ENCODE results near the gene SUGCT. TPM values are rescaled to one million over a fixed set of nuclear protein-coding genes. Genes with fewer than 3 reads are reported as not detected.

SUGCT gene
- polyA plus RNA-seq, 1 of the 3 experiments (the other 2 are of a cell fraction) = 53.7 TPM

GRCh38 chr7:40516376-40516775 is 381.6 kb downstream of the SUGCT start:
- Histone ChIP-seq H2AFZ (ENCODE audit: low read depth) (no peak overlapping the region), H3K9me3 (no peaks in the 10 kb centered on the region), H3K27ac (ENCODE audit: low read depth in 2 of 2, low read length in 1 of 2) (peak overlapping the region; percentile 91 to 93; a peak in 3 of 4 replicates), H3K4me2 (no peak overlapping the region), H4K20me1 (ENCODE audit: insufficient read depth) (no peaks in the 10 kb centered on the region), H3F3A (replicated peaks; ENCODE audit: insufficient read depth) (peaks cover 70% of the 10 kb centered on the region), H3K36me3 (replicated peaks in 1 of 2; ENCODE audit: control insufficient read depth in 1 of 2, insufficient read depth in 2 of 2, low read length in 1 of 2) (peaks cover 14 to 78% of the 10 kb centered on the region in 2 experiments), H3K9ac (no peak overlapping the region), H3K27me3 (ENCODE audit: insufficient read depth) (no peaks in the 10 kb centered on the region), H3K9me2 (no peaks in the 10 kb centered on the region), H3K4me1 (ENCODE audit: control insufficient read depth in 1 of 2, insufficient read depth in 2 of 2, low read depth in 1 of 2, low read length in 1 of 2) (no peaks in the 10 kb centered on the region; a peak in 2 of 4 replicates), H3K79me2 (ENCODE audit: insufficient read depth) (peaks cover 65% of the 10 kb centered on the region), H3K4me3 (ENCODE audit: low read depth in 2 of 2, low read length in 1 of 2) (no peak overlapping the region)
- TF ChIP-seq EP300 (IDR thresholded peaks at IDR 0.05; ENCODE audit: borderline replicate concordance in 1 of 2, low read depth in 1 of 2, low read length in 1 of 2) = peak in 1 of 2 experiments; percentile 59; a peak in 2 of 4 replicates
- TF ChIP-seq CTCF (IDR thresholded peaks at IDR 0.05) = no peak
- no peak for TF ChIP-seq NRF1 (IDR thresholded peaks at IDR 0.05; ENCODE audit: low read depth, low read length)
- no peak for TF ChIP-seq CHD2 (IDR thresholded peaks at IDR 0.05; ENCODE audit: low read length, partially characterized antibody)
- TF ChIP-seq RCOR1 (IDR thresholded peaks at IDR 0.05; ENCODE audit: low read length) = no peak
- TF ChIP-seq NFIC (IDR thresholded peaks at IDR 0.05; ENCODE audit: borderline replicate concordance) = peak; percentile 78
- TF ChIP-seq POLR2AphosphoS5 (IDR thresholded peaks at IDR 0.05; ENCODE audit: low read depth, low read length) = no peak
- no peak for TF ChIP-seq YY1 (IDR thresholded peaks at IDR 0.05; ENCODE audit: low read depth)
- no peak for TF ChIP-seq PBX3 (IDR thresholded peaks at IDR 0.05)
- no peak for TF ChIP-seq USF1 (IDR thresholded peaks at IDR 0.05; ENCODE audit: borderline replicate concordance, low read depth)
- no peak for TF ChIP-seq SMC3 (IDR thresholded peaks at IDR 0.05; ENCODE audit: low read depth, low read length)
- TF ChIP-seq FOXM1 (IDR thresholded peaks at IDR 0.05; ENCODE audit: low read depth) = no peak
- ChIA-PET POLR2A (no interaction called here), CTCF (no interaction called here)
- no peak for DNase-seq
- WGBS (ENCODE audit: low lambda C conversion rate) = 14% methylated on average over 1 of the region's 1 CpG

- WGBS (ENCODE audit: low lambda C conversion rate) = 39% methylated on average over 3 of the region's 3 CpGs
- peak overlapping the region; percentile 91 to 93; a peak in 3 of 4 replicates for H3K27ac ChIP-seq (ENCODE audit: low read depth in 2 of 2, low read length in 1 of 2)
- no peak overlapping the region for H3K4me3 ChIP-seq (ENCODE audit: low read depth in 2 of 2, low read length in 1 of 2)
- H3K36me3 ChIP-seq (replicated peaks in 1 of 2; ENCODE audit: control insufficient read depth in 1 of 2, insufficient read depth in 2 of 2, low read length in 1 of 2) = peaks cover 28 to 81% of the 10 kb centered on the region in 2 experiments
- peaks cover 0 to 1% of the 10 kb centered on the region in 2 experiments; a peak in 2 of 4 replicates for H3K4me1 ChIP-seq (ENCODE audit: control insufficient read depth in 1 of 2, insufficient read depth in 2 of 2, low read depth in 1 of 2, low read length in 1 of 2)
- DNase-seq = no peak
- ChIA-PET POLR2A (no interaction called here), CTCF (interaction anchor here (1.0 to 1.9 kb wide), 3 partner anchors 12 to 30 kb away, joined by 3 to 5 read pairs (median 4); no protein-coding TSS in a partner anchor)
- no peaks in the 10 kb centered on the region for H3K9me2 ChIP-seq
- no peak overlapping the region for H2AFZ ChIP-seq (ENCODE audit: low read depth)
- H3K9ac ChIP-seq = peak overlapping the region; percentile 19; the same call in 1 of the 2 replicates
- H4K20me1 ChIP-seq (ENCODE audit: insufficient read depth) = no peaks in the 10 kb centered on the region
- peaks cover 62% of the 10 kb centered on the region for H3F3A ChIP-seq (replicated peaks; ENCODE audit: insufficient read depth)
- no peaks in the 10 kb centered on the region for H3K9me3 ChIP-seq
- no peak overlapping the region for H3K4me2 ChIP-seq
- peaks cover 75% of the 10 kb centered on the region for H3K79me2 ChIP-seq (ENCODE audit: insufficient read depth)
- H3K27me3 ChIP-seq (ENCODE audit: insufficient read depth) = no peaks in the 10 kb centered on the region
- TF ChIP-seq RAD21 (IDR thresholded peaks at IDR 0.05; ENCODE audit: low read length) (no peak), MXI1 (IDR thresholded peaks at IDR 0.05; ENCODE audit: low read depth, low read length) (no peak), RCOR1 (IDR thresholded peaks at IDR 0.05; ENCODE audit: low read length) (no peak), FOSL2 (IDR thresholded peaks at IDR 0.05; ENCODE audit: borderline replicate concordance, low read depth) (peak; percentile 93), REST (IDR thresholded peaks at IDR 0.05; ENCODE audit: low read depth, low read length) (no peak), SIN3A (IDR thresholded peaks at IDR 0.05; ENCODE audit: borderline replicate concordance, low read depth, low read length) (no peak), TCF12 (IDR thresholded peaks at IDR 0.05) (peak; percentile 98), RFX5 (IDR thresholded peaks at IDR 0.05; ENCODE audit: low read length) (no peak), FOXM1 (IDR thresholded peaks at IDR 0.05; ENCODE audit: low read depth) (peak; percentile 99), MAX (IDR thresholded peaks at IDR 0.05; ENCODE audit: low read depth) (peak; percentile 73), EP300 (IDR thresholded peaks at IDR 0.05; ENCODE audit: borderline replicate concordance in 1 of 2, low read depth in 1 of 2, low read length in 1 of 2) (peak; percentile 44 to 100; a peak in 3 of 4 replicates), SMC3 (IDR thresholded peaks at IDR 0.05; ENCODE audit: low read depth, low read length) (no peak), YY1 (IDR thresholded peaks at IDR 0.05; ENCODE audit: low read depth) (peak; percentile 72; the same call in 1 of the 2 replicates), NFIC (IDR thresholded peaks at IDR 0.05; ENCODE audit: borderline replicate concordance) (peak; percentile 94)
Measured at GRCh38 chr7:40519009-40519408, 384.2 kb downstream of the SUGCT start.

Data from SK-N-SH (cell line).